HCT116 (cell line): ENCODE results near the gene AMPD3. TPM values are rescaled to one million over a fixed set of nuclear protein-coding genes. Genes with fewer than 3 reads are reported as not detected.

Experiments used
- ATAC-seq: fragments of 200-7000 bp; cut with Tn5 transposase; 2 replicates; pipeline ENCODE4 v1.9.1; 2020; ENCODE audit warnings: mild to moderate bottlenecking, moderate library complexity
- BruUV-seq: library from RNA; stranded (reverse); fragments of 400-500 nt; replicated peaks from 2 replicates; lab custom pipeline; 2021; lab: Mats Ljungman, UMichigan
- CTCF ChIA-PET: fragments of 300-600 bp; sonication (Branson Sonifier 250); formaldehyde crosslinking; loops from one replicate; lab custom pipeline; 2021; ENCODE audit warnings: antibody characterized with exemption; lab: Charles Lee
- POLR2A ChIA-PET: fragments of 300-600, 350-600 bp; sonication (Branson Sonifier 250); formaldehyde crosslinking; loops from one replicate; lab custom pipeline; 2021; ENCODE audit warnings: antibody characterized with exemption; lab: Charles Lee
- RAD21 ChIA-PET, 2 experiments: fragments of 300-600 bp; sonication (Branson Sonifier 250); formaldehyde crosslinking; loops; one replicate each; lab custom pipeline; 2023; ENCODE audit warnings: low total read pairs in 2 of 2; ENCODE audit not compliant: uncharacterized antibody in 2 of 2, unreplicated experiment in 2 of 2, low non-redundant PET in 1 of 2; lab: Charles Lee
- DNase-seq: peaks from one replicate; pipeline ENCODE4 v3.0.0-alpha.2; 2010; ENCODE audit warnings: low read depth, low spot score
- H2AFZ ChIP-seq: fragments of 200-600 bp; shearing (Covaris generic), sonication (generic); 2 replicates; pipeline ENCODE4 v1.6.1; 2017; ENCODE audit warnings: low read depth, mixed run types, mixed read lengths, antibody characterized with exemption, low read length; ENCODE audit not compliant: poor library complexity, severe bottlenecking
- H3K27ac ChIP-seq: 2 replicates; pipeline ENCODE4 v1.5.1; 2012; ENCODE audit warnings: low read depth, low read length
- H3K27me3 ChIP-seq: fragments of 200-600 bp; sonication (generic); 2 replicates; pipeline ENCODE4 v1.6.1; 2016; ENCODE audit warnings: mixed run types, low read length, mixed read lengths; ENCODE audit not compliant: insufficient read depth
- H3K36me3 ChIP-seq, 2 experiments: fragments of 200-500 bp in 1 of 2; fragments of 200-600 bp in 1 of 2; sonication (Bioruptor generic) in 1 of 2; sonication (generic) in 1 of 2; 2 replicates each; pipeline versions ENCODE4 v1.5.1 to v1.6.1; 2014 to 2016; ENCODE audit warnings: low read length in 2 of 2, inconsistent platforms in 1 of 2, mixed read lengths in 1 of 2, mixed run types in 1 of 2; ENCODE audit not compliant: insufficient read depth in 2 of 2, control insufficient read depth in 1 of 2
- H3K4me1 ChIP-seq, 2 experiments: fragments of 200-600 bp in 1 of 2; sonication (generic) in 1 of 2; 2 replicates each; pipeline versions ENCODE4 v1.5.1 to v1.6.1; 2012 to 2017; ENCODE audit warnings: low read length in 2 of 2, inconsistent platforms in 1 of 2, mild to moderate bottlenecking in 1 of 2, mixed read lengths in 1 of 2, mixed run types in 1 of 2, moderate library complexity in 1 of 2; ENCODE audit not compliant: insufficient read depth in 2 of 2, control insufficient read depth in 1 of 2
- H3K4me2 ChIP-seq: fragments of 200-600 bp; sonication (generic); 2 replicates; pipeline ENCODE4 v1.6.1; 2017; ENCODE audit warnings: mixed run types, low read length, mixed read lengths
- H3K4me3 ChIP-seq, 2 experiments: fragments of 200-600 bp in 1 of 2; sonication (generic) in 1 of 2; replicated peaks in 1 of 2; 2 replicates each; pipeline ENCODE4 v1.5.1; 2011 to 2016; ENCODE audit warnings: low read length in 2 of 2, control low read depth in 1 of 2, low read depth in 1 of 2, mild to moderate bottlenecking in 1 of 2, mixed read lengths in 1 of 2, mixed run types in 1 of 2
- H3K79me2 ChIP-seq: fragments of 200-600 bp; sonication (generic); 2 replicates; pipeline ENCODE4 v1.6.1; 2017; ENCODE audit warnings: mild to moderate bottlenecking, mixed run types, low read length, moderate library complexity, mixed read lengths; ENCODE audit not compliant: insufficient read depth
- H3K9ac ChIP-seq: fragments of 200-600 bp; sonication (generic); 2 replicates; pipeline ENCODE4 v1.6.1; 2016; ENCODE audit warnings: low read length, mixed read lengths
- H3K9me2 ChIP-seq: fragments of 200-600 bp; sonication (generic), shearing (Covaris generic); 2 replicates; pipeline ENCODE4 v1.6.1; 2017; ENCODE audit warnings: mixed run types, mild to moderate bottlenecking, moderate library complexity; ENCODE audit not compliant: insufficient read depth
- H3K9me3 ChIP-seq, 2 experiments: fragments of 200-500 bp in 1 of 2; fragments of 200-600 bp in 1 of 2; sonication (Bioruptor generic) in 1 of 2; sonication (generic) in 1 of 2; 2 replicates each; pipeline ENCODE4 v1.6.1; 2014 to 2017; ENCODE audit warnings: low read length in 2 of 2, mixed read lengths in 2 of 2, inconsistent platforms in 1 of 2, low read depth in 1 of 2, mild to moderate bottlenecking in 1 of 2, mixed run types in 1 of 2, moderate library complexity in 1 of 2; ENCODE audit not compliant: control insufficient read depth in 1 of 2, insufficient read depth in 1 of 2
- H4K20me1 ChIP-seq: fragments of 200-600 bp; sonication (generic), shearing (Covaris generic); 2 replicates; pipeline ENCODE4 v1.6.1; 2017; ENCODE audit warnings: mixed run types, mild to moderate bottlenecking, moderate library complexity; ENCODE audit not compliant: insufficient read depth
- CBX3 ChIP-seq: IDR thresholded peaks from 2 replicates; pipeline ENCODE4 v1.6.1; 2012; ENCODE audit warnings: low read depth
- EGR1 ChIP-seq: IDR thresholded peaks from 2 replicates; pipeline ENCODE4 v1.6.1; 2012; ENCODE audit warnings: low read depth
- EZH2 ChIP-seq: fragments of 200-600 bp; sonication (generic); IDR thresholded peaks from 2 replicates; pipeline ENCODE4 v1.6.1; 2017; ENCODE audit warnings: antibody characterized with exemption, mixed run types
- EZH2phosphoT487 ChIP-seq: fragments of 200-600 bp; IDR thresholded peaks from 2 replicates; pipeline ENCODE4 v1.6.1; 2018; ENCODE audit warnings: antibody characterized with exemption, borderline replicate concordance
- FOSL1 ChIP-seq: IDR thresholded peaks from 2 replicates; pipeline ENCODE4 v1.6.1; 2012; ENCODE audit warnings: low read depth
- JUND ChIP-seq: IDR thresholded peaks from 2 replicates; pipeline ENCODE4 v1.6.1; 2012
- POLR2A ChIP-seq: IDR thresholded peaks from 2 replicates; pipeline ENCODE4 v1.7.0; 2011; ENCODE audit warnings: borderline replicate concordance; ENCODE audit not compliant: insufficient read depth, insufficient read length; ENCODE audit errors: extremely low read depth
- RAD21 ChIP-seq: IDR thresholded peaks from 2 replicates; pipeline ENCODE4 v1.6.1; 2012; ENCODE audit warnings: low read depth, mild to moderate bottlenecking
- SIN3A ChIP-seq: IDR thresholded peaks from 2 replicates; pipeline ENCODE4 v1.6.1; 2012; ENCODE audit warnings: low read depth
- SP1 ChIP-seq: IDR thresholded peaks from 2 replicates; pipeline ENCODE4 v1.6.1; 2012; ENCODE audit warnings: low read depth
- SRF ChIP-seq: IDR thresholded peaks from 2 replicates; pipeline ENCODE4 v1.6.1; 2012; ENCODE audit warnings: low read depth
- TCF7L2 ChIP-seq: IDR thresholded peaks from 2 replicates; pipeline ENCODE4 v1.7.0; 2011; ENCODE audit warnings: borderline replicate concordance, inconsistent platforms; ENCODE audit not compliant: insufficient read depth, insufficient read length; ENCODE audit errors: extremely low read depth
- ZBTB33 ChIP-seq: IDR thresholded peaks from 2 replicates; pipeline ENCODE4 v1.6.1; 2011; ENCODE audit warnings: mild to moderate bottlenecking, low read length, moderate library complexity; ENCODE audit not compliant: insufficient replicate concordance; ENCODE audit errors: extremely low read depth
- ZFX ChIP-seq: fragments of 450-650 bp; IDR thresholded peaks from 2 replicates; pipeline ENCODE4 v1.6.1; 2017
- intact Hi-C: fragments of 100-400 bp; cut with micrococcal nuclease; formaldehyde crosslinking; loops from 2 replicates; pipeline ENCODE4 v1.10.0; 2022
- total RNA-seq: library from RNA; stranded (reverse); gene quantifications from one replicate; pipeline ENCODE4 v1.2.1, GENCODE V29; 2021; ENCODE audit not compliant: unreplicated experiment
- TF ChIP-seq, protein P1 (sequence below): IDR thresholded peaks from 2 replicates; pipeline ENCODE4 v1.6.1; 2012
- TF ChIP-seq, protein P2 (sequence below): IDR thresholded peaks from 2 replicates; pipeline ENCODE4 v1.6.1; 2012

The AMPD3 gene
- total RNA-seq, 1 experiment from 2014 or later = 25.9 TPM

DNA sequence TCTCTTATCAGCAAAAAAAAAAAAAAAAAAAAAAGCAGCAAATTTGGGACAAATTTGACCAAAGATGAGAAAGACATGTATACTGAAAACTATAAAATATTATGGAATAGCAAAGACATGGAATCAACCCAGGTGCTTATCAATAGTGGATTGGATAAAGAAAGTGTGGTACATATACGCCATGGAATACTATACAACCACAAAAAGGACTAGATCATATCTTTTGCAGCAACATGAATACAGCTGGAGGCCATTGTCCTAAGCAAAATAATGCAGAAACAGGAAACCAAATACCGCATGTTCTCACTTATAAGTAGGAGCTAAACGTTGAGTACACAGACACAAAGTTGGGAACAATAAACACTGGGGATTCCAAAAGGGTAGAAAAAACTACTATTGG lies 87.7 kb downstream of the AMPD3 start:
- Histone ChIP-seq H3K79me2 (peaks cover 32% of the 10 kb centered on the region), H3K4me1 (peaks cover 25 to 37% of the 10 kb centered on the region in 2 experiments), H3K4me2 (no peak overlapping the region), H3K9ac (no peak overlapping the region), H3K9me2 (no peaks in the 10 kb centered on the region), H2AFZ (no peak overlapping the region), H3K4me3 (no peak overlapping the region), H3K27me3 (no peaks in the 10 kb centered on the region), H3K27ac (no peak overlapping the region), H4K20me1 (no peaks in the 10 kb centered on the region)
- ChIA-PET RAD21 (no interaction called here), CTCF (no interaction called here), POLR2A (interaction anchor here (0.7 kb wide), 1 partner anchor 970 kb away, joined by 3 read pairs; the partner anchor contains the start of gene WEE1)
- intact Hi-C loops = loop anchor here (5.0 kb wide), 1 partner anchor 110 kb away; no protein-coding TSS in a partner anchor
- no peak for ATAC-seq
- no peak for DNase-seq
- no TSS peak for BruUV-seq
- TF ChIP-seq, protein P1, sequence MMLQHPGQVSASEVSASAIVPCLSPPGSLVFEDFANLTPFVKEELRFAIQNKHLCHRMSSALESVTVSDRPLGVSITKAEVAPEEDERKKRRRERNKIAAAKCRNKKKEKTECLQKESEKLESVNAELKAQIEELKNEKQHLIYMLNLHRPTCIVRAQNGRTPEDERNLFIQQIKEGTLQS = no peak
- TF ChIP-seq, protein P2, sequence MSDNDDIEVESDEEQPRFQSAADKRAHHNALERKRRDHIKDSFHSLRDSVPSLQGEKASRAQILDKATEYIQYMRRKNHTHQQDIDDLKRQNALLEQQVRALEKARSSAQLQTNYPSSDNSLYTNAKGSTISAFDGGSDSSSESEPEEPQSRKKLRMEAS = no peak
- TF ChIP-seq TCF7L2 (no peak), EZH2phosphoT487 (no peak), SRF (no peak)
- TF ChIP-seq, all 23 proteins: peak for 0
- no peaks in the 10 kb centered on the region for H3K36me3 ChIP-seq
- H3K9me3 ChIP-seq = no peaks in the 10 kb centered on the region

GRCh38 chr11:10543782-10544181 lies 88.7 kb downstream of the AMPD3 start:
- Histone ChIP-seq H3K4me1 (peaks cover 14 to 27% of the 10 kb centered on the region in 2 experiments), H3K4me3 (no peak overlapping the region), H3K27ac (no peak overlapping the region), H4K20me1 (no peaks in the 10 kb centered on the region), H3K9me2 (no peaks in the 10 kb centered on the region), H3K79me2 (peaks cover 21% of the 10 kb centered on the region), H2AFZ (no peak overlapping the region), H3K4me2 (no peak overlapping the region), H3K9me3 (no peaks in the 10 kb centered on the region), H3K36me3 (no peaks in the 10 kb centered on the region), H3K27me3 (no peaks in the 10 kb centered on the region), H3K9ac (no peak overlapping the region)
- DNase-seq = no peak
- ChIA-PET POLR2A (no interaction called here), CTCF (no interaction called here), RAD21 (no interaction called here)
- no peak for ATAC-seq
- no TSS peak for BruUV-seq
- intact Hi-C loops = loop anchor here (5.0 kb wide), 1 partner anchor 109 kb away; no protein-coding TSS in a partner anchor
- TF ChIP-seq, protein P1 = no peak
- TF ChIP-seq TCF7L2 (no peak), JUND (no peak), RAD21 (no peak), SIN3A (no peak), EGR1 (no peak), FOSL1 (no peak), EZH2 (no peak), ZBTB33 (no peak), ZFX (no peak), SP1 (no peak), EZH2phosphoT487 (no peak), POLR2A (no peak), CBX3 (no peak)
